Gastrocnemius medialis (tissue), 4 donors: ENCODE data around the gene ZFAND2B. TPM values are rescaled to one million over a fixed set of nuclear protein-coding genes. Genes with fewer than 3 reads are reported as not detected.
A peak's percentile ranks its signal among the peaks of the same experiment; 100 is the strongest.

Experiments
- ATAC-seq, 2 donors: fragments of 150-250 bp; one replicate each; pipeline ENCODE4 v1.9.1; 2016
- DNase-seq, 2 donors: peaks; one replicate each; pipeline ENCODE4 v3.0.0-alpha.2; 2019
- H3K27ac ChIP-seq, 4 donors: fragments of 200-600 bp; sonication (generic); 1 replicate in 1 of 4; 2 replicates in 3 of 4; pipeline ENCODE4 v1.5.1; 2016 to 2018; ENCODE audit warnings: mild to moderate bottlenecking in 2 of 4, moderate library complexity in 1 of 4
- H3K27me3 ChIP-seq, 3 donors: fragments of 200-600 bp; sonication (generic) in 2 of 3; 1 replicate in 1 of 3; 2 replicates in 2 of 3; pipeline versions ENCODE4 v1.5.1 to v1.6.0; 2016 to 2019; ENCODE audit warnings: mild to moderate bottlenecking in 1 of 3, moderate library complexity in 1 of 3
- H3K36me3 ChIP-seq, 2 donors: fragments of 200-600 bp; sonication (generic) in 1 of 2; one replicate each; pipeline ENCODE4 v1.5.1; 2017 to 2018
- H3K4me1 ChIP-seq, 2 donors: fragments of 200-600 bp; sonication (generic) in 1 of 2; one replicate each; pipeline ENCODE4 v1.5.1; 2016 to 2017; ENCODE audit warnings: mild to moderate bottlenecking in 2 of 2
- H3K4me3 ChIP-seq, 4 donors: fragments of 200-600 bp; sonication (generic) in 3 of 4; 1 replicate in 1 of 4; 2 replicates in 3 of 4; pipeline ENCODE4 v1.5.1; 2016 to 2019; ENCODE audit warnings: mild to moderate bottlenecking in 2 of 4
- H3K9me3 ChIP-seq, 3 donors: fragments of 200-600 bp; sonication (generic) in 2 of 3; 1 replicate in 1 of 3; 2 replicates in 2 of 3; pipeline ENCODE4 v1.5.1; 2016 to 2019
- CTCF ChIP-seq, 5 experiments: fragments of 450-650 bp in 3 of 5; fragments of 200-600 bp in 2 of 5; sonication (generic) in 2 of 5; IDR thresholded peaks in 4 of 5; conservative IDR thresholded peaks in 1 of 5; 1 replicate in 4 of 5; 2 replicates in 1 of 5; pipeline ENCODE4 v1.5.1; 2016 to 2019; ENCODE audit warnings: antibody characterized with exemption in 5 of 5, mild to moderate bottlenecking in 3 of 5, moderate library complexity in 3 of 5
- POLR2A ChIP-seq, 2 donors: fragments of 450-650 bp; IDR thresholded peaks; one replicate each; pipeline ENCODE4 v1.6.1; 2017; ENCODE audit warnings: antibody characterized with exemption in 2 of 2, mild to moderate bottlenecking in 2 of 2, moderate library complexity in 2 of 2
- in situ Hi-C, 4 donors: fragments of 200-750 bp; cut with MboI; loops; one replicate each; pipeline versions ENCODE4 v1.15.0 to v1.8.0; 2017; ENCODE audit warnings: low sequenced_read_pairs in 4 of 4
- intact Hi-C: fragments of 100-400 bp; cut with DNase I; formaldehyde crosslinking; loops from one replicate; pipeline ENCODE4 v1.15.1; 2023; ENCODE audit warnings: low total_unique reads
- total RNA-seq, 4 donors: library from RNA; depleted of rRNA; stranded (reverse); fragments of >200 nt; gene quantifications; one replicate each; pipeline versions ENCODE4 v1.1.0 to v1.2.3, GENCODE V29; 2016

ZFAND2B gene
- total RNA-seq, 4 donors from 2014 or later = 33.2 to 60.8 (median 41.2) TPM

GRCh38 chr2:219176818-219177551 is 29.6 kb upstream of the ZFAND2B start, which contains the start of gene CNPPD1:
TSS of gene CNPPD1 (minus strand) at chr2:219176925. CDS start at chr2:219176828, 97 bp downstream.
- ATAC-seq = peak; percentile 68 to 75
- Histone ChIP-seq H3K4me3 (peak within 1 kb of the TSS; percentile 87 to 96 (median 95)), H3K9me3 (no peaks in the 10 kb centered on the region), H3K36me3 (peaks cover 0 to 62% of the 10 kb centered on the region in 2 donors), H3K27ac (peak within 1 kb of the TSS; percentile 94 to 99 (median 99)), H3K27me3 (no peaks in the 10 kb centered on the region), H3K4me1 (peaks cover 17 to 21% of the 10 kb centered on the region in 2 donors)
- peak; percentile 77 to 87 for DNase-seq
- in situ Hi-C loops (no loop called here), intact Hi-C loops (loop anchor here (1.0 to 5.0 kb wide), 4 partner anchors 68 to 210 kb away; partner anchors contain the start of genes DNAJB2, DNPEP, GLB1L and STK16)
- TF ChIP-seq POLR2A (IDR thresholded peaks at IDR 0.05) = peak; percentile 98
- peak in 2 of 5 experiments; percentile 12 to 39 for TF ChIP-seq CTCF (IDR thresholded peaks at IDR 0.05 in 4 of 5, conservative IDR thresholded peaks at IDR 0.05 in 1 of 5)

- peaks cover 17 to 21% of the 10 kb centered on the region in 2 donors for H3K4me1 ChIP-seq
- H3K36me3 ChIP-seq = peaks cover 0 to 62% of the 10 kb centered on the region in 2 donors
- peak within 1 kb of the TSS; percentile 87 to 96 (median 95) for H3K4me3 ChIP-seq
- ATAC-seq (peak; percentile 85 to 90), DNase-seq (peak; percentile 86 to 89)
- H3K9me3 ChIP-seq = no peaks in the 10 kb centered on the region
- peak within 1 kb of the TSS; percentile 94 to 99 (median 99) for H3K27ac ChIP-seq
- in situ Hi-C loops (no loop called here), intact Hi-C loops (loop anchor here (1.0 to 5.0 kb wide), 7 partner anchors 17 to 210 kb away; partner anchors contain the start of genes ABCB6, DNAJB2, DNPEP and GLB1L)
- H3K27me3 ChIP-seq = no peaks in the 10 kb centered on the region
- TF ChIP-seq POLR2A (IDR thresholded peaks at IDR 0.05) = peak; percentile 96 to 99
- peak; percentile 25 to 72 (median 66) for TF ChIP-seq CTCF (IDR thresholded peaks at IDR 0.05 in 4 of 5, conservative IDR thresholded peaks at IDR 0.05 in 1 of 5)
These were observed 28.8 kb upstream of the ZFAND2B start, which contains the start of gene RETREG2 for GRCh38 chr2:219177552-219178376. TSS of gene RETREG2 (plus strand) at chr2:219178275. CDS start at chr2:219178353, 78 bp downstream.

- H3K9me3 ChIP-seq = no peaks in the 10 kb centered on the region
- ATAC-seq = peak; percentile 5 to 8
- DNase-seq = peak; percentile 14 to 34
- intact Hi-C loops = loop anchor here (1.0 to 5.0 kb wide), 4 partner anchors 18 to 209 kb away; partner anchors contain the start of genes ABCB6, DNPEP, NHEJ1 and ZFAND2B
- no peaks in the 10 kb centered on the region for H3K27me3 ChIP-seq
- in situ Hi-C loops = no loop called here
- H3K4me1 ChIP-seq = peaks cover 17 to 21% of the 10 kb centered on the region in 2 donors
- TF ChIP-seq POLR2A (IDR thresholded peaks at IDR 0.05) (no peak), CTCF (IDR thresholded peaks at IDR 0.05 in 4 of 5, conservative IDR thresholded peaks at IDR 0.05 in 1 of 5) (peak in 1 of 5 experiments; percentile 28)
- peaks cover 0 to 62% of the 10 kb centered on the region in 2 donors for H3K36me3 ChIP-seq
- H3K27ac ChIP-seq = peak overlapping the region; percentile 94 to 99 (median 99)
- H3K4me3 ChIP-seq = peak overlapping the region; percentile 73 to 96 (median 86)
These were observed 28.0 kb upstream of the ZFAND2B start for GRCh38 chr2:219178377-219179175.
